T follicular helper cell (primary cell): ENCODE results near the gene LHX1.

ENCODE experiments used
- DNase-seq: peaks from one replicate; pipeline ENCODE4 v3.0.0-alpha.2; 2020; ENCODE audit warnings: low read depth

Gene LHX1

DNA sequence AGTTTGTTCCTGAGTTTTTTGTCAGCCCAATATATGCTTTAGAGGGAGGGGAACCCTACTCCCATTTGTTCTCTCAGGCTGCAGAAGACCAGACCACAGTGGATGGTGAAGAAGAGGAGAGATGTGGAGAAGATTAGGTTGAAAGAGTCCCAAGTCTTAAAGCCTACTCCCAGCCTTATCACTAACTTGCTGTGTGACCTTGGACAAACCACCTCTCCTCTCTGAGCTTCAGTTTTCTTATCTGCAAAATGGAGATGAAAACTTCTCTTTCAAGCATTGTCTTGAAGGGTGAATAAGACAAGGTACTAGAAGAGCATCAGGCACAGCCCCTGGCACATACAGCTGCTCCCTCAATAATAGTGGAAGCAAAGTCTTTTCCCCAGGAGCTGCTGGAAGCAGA is 15.1 kb upstream of the LHX1 start:
- no peak for DNase-seq

DNA sequence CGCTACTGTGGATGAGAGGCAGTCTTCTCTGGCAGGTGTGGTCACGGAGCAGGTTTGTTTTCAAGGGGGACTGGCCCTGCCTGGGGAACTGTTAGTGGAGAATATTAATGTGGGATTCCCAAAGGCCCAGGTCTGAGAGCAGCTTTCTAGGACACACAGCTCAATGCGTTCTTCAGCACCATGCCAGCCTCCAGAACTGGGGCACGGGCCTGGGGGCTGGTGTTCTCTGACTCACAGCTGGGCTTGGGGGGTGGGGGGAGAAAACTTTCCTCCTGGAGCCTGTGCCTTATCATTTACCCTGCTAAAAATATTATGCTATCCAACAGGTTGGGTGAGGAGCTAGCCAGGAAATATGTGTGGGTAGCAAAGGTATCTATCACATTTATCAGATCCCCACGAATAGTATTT is 13.5 kb upstream of the LHX1 start:
- DNase-seq = no peak

DNA sequence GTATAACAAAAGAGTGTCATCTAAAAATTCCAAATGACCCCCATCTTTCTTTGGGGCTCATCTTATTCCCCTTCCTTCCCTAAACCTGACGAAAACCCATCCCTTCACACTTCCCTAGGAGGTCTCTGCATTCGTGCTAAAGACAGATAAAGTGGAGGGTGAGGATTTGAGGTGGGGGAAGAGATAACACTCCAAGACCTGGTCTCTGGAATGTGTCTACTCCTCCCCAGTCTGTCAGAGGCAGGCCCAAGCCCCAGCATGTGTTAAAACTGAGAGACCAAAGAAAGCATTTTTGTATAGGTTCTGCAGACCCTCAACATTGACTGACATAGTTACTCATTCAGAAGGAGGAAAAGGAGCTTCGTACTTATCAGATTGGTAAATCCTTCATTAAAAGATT is 11.0 kb upstream of the LHX1 start:
- no peak for DNase-seq

DNA sequence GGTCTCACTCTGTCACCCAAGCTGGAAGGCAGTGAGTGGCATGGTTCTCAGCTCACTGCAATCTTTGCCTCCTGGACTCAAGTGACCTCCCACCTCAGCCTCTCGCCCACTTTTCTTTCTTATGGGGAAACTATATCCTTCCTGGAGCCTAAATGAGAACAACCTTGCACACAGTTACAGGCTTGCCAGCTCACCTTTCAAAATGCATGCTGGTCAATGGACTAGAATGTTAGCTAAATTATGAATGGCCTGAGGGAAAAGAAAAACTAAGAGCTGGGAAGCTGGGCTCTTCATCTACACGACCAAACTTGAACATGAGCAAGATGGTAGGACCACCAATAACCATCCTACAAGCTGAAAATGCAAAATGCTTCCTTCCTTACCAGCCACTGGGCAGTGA is 10.6 kb upstream of the LHX1 start:
- DNase-seq = no peak

DNA sequence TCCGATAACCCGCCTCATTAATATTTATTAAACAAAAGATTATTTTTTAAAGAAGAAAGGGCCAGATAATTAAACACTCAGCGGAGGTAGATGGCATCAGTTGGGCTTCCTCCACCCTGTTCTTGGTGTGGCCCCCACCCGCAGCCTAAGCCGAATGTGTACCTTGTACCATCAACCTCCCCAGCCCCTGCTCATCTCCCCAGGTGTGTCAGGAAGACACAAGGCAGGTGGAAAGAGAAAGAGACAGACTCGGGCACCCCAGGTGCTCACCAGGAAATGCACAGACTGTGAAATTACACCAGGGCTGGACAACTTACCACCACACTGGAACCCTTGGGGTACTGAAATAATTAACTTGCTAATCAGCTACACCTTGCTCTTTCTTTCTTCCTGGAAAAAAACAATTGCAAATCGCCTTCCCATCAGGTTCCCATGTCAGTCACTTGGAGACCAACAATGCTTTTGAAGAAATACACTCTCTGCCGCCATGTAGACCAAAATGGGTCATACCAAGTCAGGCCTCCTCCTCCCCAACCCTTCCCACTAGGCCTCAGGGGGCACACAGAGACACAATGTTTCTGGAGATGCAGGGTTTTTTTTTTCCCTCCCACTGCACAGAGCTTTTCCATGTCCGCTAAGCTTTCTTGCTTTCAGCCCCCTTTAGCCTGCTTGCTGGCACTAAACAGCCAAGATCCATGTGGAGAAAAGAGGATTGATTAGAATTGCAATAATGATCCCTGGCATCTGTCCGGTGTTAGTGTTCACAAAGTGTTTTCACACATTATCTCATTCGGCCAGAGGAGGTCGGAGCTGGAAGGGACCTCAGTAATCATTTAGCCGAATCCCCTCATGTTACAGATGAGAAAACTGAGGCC is 8.6 kb upstream of the LHX1 start:
- DNase-seq = no peak

DNA sequence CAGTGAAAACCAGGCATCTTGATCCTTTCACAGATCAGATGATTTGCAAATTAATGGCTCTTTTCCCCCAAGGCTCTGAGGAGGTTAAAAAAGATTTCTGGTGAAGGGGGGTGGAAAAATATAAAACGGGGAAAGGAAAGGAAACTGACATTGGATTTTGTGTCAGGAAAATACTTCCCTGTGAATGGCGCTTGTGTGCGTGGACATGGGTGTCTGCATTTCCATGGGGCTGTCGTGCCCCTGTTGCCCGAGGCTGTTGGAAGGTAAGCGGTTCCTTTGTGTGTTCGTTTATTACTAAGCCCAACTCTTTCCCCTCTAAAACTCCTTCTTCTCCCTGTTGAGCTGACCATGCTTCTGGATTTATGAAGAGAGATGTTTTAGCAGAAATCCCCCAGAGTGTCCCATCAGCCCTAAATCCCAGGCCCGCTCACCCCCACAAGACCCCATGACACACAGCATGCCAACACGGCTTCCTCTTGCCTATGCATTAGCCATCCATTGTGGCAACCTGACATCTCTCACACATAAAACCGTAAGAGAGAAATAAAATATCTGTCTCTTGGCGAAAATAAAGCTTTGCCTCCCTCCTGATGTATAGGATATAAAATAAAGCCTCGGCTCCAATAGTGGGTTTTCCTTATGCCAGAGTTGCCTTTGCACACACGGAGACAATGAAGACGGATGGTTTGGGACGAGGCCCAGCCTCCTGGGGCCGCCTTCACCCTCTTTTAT is 7.3 kb upstream of the LHX1 start:
- no peak for DNase-seq

DNA sequence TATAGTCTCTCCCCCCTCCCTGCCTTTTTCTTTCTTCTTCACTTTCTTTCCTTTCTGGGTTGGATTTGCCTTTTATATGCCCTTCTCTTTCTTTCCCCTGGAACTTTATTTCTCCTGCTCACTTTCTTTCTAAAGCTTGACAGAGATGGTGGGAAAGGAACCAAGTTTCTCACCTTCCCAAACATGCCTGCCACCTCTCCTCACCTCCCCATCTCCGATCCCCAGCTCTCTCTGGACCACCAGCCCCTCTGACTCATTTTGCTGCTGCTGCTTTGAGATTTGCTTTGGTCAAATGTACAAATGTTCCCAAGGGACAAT is 6.7 kb upstream of the LHX1 start:
- no peak for DNase-seq

DNA sequence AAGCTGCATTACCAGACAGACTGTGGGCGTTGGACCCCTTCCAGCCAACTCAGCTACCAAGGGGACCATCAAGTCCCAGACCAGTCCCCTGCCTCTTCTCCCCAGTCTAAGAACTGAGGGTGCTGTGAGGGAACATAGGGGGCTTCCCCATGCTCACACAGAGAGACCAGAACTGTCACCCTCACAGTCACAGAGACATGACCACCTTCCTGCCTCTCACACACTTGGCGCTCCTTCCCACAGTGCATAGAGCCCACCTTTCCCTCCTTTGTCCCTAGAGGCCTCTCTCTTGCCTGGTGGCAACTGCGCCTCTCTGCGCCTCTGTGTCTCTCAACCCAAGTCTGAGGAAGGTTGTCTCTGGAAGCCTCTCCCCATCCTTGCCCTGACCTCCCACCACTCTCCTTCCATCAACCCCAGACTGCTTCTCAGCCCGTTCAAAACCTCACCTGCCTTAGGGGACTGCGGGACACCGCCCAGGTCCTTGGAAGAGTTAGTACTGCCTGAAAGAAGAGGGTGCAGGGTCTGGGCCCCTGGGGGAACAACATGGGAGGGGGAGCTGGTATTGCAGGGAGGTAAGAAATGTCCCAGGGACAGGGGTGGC is 6.1 kb upstream of the LHX1 start:
- DNase-seq = no peak

DNA sequence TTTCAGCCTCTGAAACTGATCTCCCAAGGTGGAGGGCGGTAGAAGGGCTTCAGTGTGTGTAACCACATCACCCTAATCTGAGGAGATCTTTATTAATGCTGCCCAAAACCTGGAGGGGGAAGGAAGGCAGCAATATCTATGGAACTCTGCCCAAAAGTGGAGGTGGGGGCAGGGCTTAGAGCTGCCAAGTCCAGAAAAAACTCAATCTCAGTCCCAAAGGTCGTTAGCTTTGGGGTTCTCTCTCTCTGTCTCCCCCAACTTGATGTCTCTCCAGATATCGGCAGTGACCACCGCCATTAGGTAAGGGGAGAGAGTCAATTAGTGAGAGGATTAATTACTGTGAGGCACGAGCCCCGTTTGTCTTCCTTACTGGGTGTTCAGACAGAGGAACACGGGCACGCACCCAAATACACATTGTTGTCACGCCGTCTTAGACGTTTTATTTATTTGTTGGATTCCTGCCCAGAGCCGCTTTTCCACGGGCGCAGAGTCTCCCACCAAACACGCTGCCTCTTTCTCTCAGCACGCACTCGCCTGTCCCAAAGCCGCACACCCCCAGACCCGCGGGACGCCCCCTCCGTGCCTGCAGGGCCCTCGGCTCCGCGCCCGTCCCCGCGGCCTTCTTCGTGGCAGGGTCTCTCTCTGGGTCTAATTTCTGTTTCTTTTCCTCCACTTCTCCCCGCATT is 5.4 kb upstream of the LHX1 start:
- DNase-seq = no peak

DNA sequence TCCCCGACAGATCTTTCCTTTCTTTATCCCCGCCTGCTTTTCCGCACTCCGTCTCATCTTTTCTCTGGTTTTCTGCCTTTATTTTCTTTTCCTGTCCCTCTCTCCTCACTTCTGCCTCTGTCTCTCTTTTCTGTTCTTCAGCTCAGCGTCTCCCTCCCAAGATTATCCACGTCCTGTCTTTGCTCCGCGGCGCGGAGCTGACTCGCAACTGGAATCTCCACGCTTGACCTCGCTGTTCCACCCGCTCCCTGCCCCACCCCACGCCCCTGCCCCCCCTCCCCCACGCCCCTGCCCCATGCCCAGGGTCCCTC is 4.9 kb upstream of the LHX1 start:
- DNase-seq = no peak

DNA sequence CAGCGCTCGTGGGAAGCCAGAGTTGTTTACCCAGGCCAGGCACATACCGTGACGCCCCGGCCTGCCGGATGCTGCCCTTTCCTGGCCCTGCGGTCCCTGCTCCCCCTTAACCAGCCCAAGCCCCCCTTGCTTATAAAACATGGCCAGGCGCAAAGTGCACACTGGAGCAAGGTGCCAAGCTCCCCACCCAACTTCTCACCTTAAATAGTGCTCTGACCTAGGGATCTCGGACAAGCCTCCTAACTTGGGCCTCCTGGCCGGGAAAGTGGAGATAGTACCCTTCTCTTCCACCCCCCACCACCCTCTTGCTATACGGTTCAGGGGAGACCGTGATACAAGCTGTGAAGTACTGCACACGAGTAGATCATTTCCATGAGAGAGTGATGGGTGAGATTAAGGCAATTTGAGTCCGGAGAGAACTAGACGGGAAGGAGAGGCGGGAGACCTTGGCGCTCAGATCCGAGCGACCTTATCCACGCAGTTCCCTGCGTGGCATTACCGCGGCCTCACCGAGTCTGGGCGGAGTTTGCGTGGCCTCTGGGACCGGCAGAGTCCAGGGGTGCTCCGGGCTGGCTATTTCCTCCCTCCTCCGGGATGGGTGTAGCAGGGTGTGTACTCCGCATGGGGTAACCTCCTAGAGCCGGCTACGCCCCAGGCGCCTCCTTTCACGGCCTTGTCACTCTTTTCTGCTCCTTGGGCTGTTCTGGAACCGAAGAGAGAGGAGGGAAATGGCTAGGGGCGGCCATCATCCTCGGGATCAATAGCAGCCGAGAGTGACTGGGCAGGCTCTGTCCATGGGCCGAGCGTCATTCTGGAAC is 4.4 kb upstream of the LHX1 start:
- no peak for DNase-seq

DNA sequence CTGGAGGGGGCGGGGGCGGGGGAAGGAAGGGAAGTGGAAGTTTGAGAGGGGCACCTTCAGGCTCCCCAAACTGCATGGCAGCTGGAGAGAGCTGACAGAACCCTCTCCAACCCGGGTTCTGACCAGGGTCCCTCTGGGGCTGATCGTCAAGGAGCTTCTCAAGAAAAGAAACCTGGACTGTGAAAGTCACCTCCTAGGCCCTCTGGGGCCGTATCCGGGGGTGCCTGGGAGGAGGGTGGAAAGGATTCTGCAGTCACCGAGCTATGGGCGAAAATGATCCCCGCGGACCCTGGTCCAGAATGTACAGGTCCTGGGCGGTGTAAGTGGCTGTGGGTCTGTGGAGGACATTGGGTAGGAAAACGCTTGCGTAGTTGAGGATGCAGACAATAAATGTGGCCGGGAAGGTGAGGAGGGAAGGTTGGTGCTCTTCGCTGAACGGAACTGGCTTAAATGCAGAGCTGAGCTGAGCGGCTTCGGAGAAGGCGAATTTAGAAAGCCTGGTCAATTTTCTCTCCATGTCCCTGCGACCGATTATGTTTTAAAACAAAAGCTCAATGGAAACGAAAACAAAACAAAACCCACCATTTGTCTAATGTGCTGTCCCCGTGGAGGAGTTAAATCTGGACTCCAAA is 3.6 kb upstream of the LHX1 start:
- no peak for DNase-seq

DNA sequence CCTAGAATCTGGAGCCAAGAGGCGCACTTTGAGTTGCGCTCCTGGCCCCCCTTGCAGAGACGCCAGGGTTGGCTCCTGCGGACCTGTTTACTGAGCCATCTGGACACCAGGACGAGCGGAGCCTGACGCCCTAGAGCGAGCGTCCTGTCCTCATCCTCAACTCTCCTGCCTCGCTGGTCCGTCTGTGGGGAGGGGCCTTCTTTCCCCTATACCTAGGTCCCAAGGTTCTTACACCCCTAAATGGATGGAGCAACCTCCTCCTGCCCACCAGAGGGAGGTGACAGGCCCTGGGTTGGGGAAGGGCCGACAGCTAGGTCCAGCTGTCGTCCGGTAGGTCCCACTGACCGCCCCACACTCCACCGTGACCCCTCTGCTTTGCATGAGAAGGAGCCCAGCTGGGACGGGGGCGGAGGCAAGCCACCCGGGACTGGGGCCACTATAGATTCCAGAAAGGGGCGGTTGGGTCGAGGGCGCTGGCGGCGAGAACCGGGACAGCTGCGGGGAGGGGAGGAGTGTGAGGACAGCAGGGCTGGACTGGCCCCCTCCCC is 3.1 kb upstream of the LHX1 start:
- DNase-seq = no peak

DNA sequence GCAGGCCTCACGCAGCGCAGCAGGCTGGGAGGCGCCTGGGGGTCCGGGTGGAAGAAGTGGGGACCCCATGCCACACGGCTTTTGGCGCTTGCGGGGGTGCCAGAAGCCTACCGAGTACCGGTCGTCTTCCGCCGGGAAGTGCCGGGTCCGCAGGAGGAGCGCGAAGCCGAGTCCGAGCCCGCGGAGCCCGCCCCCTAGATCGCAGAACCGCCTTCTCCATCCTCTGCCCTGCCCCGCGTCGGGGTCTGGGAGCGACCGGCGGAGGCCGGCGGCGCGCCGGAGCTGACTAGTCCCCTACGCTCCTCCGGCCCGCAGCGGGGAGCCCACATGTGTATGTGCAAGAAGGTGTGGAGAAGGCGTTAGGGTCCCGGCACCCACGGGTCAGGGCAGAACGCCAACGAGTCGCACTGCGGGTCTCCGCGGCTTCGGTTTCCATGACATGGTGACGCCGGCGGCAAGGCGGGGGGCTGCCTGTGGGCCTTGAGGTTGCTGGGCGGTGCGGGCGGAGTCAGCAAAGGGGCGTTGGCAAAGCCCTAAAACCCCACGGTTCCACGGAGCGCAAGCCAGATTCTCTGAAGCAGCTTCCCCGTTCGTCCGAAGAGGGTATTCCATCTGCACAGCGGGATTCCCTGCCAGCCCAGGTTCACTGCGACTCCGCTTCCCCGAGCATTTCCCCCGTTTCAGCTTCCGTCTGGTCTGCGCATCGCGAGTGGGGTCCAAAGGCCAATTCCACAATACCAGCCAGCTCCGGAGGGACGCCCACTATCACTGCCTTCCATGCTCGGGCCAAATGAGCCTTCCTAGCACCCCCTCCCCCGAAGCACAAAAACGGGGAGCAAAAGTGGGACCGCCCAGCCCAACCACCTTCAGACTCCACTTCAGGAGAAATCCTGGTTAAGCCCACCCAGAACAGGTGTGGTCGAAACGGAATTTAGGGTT is 2.3 kb upstream of the LHX1 start:
- DNase-seq = no peak

DNA sequence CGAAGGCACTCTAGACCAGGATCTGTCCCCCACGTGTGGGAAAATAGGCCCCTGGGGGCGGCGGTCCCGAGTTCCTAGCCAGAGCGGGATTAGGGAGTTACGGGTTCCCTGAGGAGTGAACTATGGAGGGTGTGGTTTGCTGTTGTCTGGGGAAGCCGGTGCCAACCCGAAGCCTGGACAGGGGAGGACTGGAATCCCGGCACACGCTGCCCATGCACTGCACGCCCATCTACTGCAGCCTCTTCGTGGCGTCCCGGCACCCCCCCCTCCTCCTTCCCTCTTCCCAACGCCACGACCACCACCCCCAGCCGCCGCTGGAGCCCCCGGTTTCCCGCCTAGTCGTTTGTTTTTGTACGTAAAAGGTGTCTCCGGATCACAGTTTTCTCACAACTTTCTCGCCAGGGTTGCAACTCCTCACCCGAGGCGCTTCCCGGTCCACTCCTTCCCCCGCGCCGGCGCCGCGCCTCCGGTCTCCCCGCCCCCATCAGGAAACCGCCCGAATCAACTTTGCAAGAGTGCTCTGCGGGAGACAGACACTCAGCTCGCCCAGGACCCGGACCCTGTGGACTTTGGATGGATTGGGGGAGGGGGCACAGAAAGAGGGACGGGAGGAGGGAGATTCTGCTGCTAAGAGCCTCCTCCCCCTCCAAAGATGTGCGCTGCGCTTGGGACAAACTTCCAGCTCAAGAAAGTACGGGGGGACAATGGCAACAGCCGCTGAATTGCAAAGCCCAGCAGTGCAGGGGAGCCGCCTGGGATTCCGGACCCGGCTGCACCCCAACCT is 1.4 kb upstream of the LHX1 start:
- DNase-seq = no peak

DNA sequence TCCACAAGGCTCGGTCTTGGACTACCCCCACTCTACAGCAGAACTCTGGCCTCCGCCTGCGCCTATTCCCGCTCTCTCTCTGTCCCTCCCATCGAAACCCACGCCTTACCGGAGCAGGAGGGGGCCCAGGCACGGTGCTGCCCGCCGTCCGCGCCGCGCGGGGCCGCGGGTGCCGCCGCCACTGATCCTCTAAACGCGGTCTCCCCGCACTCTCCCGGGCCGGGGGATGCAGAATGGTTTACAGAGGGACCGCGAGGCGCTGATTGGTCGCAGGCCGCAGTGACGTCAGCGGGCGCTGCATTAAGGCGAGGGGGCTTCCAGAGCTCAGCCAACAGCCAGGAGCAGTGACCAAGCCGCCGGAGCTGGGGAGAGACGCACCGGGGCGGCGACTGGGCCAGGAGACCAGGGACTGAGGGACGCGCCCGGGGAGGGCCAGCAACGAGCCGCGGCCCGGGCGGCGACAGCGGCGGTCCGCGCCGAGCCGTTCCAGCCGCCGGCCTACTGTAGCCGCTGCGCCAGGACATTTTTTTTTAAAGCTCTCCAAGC is 747 bp upstream of the LHX1 start:
- DNase-seq = no peak

DNA sequence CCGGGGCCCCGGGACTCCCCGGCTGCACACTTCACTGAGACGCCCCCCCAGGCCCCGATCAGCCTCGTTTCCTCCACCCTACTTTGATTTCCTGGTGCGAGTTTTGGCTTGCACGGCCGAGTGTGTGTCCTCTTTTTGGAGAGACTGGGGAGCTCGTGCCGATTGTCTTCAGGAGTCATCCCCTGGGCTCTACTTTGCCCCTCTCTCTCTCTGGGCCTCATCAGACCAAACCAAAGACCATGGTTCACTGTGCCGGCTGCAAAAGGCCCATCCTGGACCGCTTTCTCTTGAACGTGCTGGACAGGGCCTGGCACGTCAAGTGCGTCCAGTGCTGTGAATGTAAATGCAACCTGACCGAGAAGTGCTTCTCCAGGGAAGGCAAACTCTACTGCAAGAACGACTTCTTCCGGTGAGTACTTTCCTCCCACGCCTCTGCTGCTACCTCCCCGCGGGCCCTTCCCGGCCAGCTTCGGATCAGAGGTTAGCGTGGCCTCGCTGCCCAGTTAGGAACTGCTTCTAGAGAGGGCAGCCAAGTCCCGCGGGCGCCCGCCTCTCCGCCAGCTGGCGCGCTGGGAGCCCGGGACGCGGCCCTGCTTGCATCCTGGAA is 787 bp downstream of the LHX1 start:
- DNase-seq = no peak

DNA sequence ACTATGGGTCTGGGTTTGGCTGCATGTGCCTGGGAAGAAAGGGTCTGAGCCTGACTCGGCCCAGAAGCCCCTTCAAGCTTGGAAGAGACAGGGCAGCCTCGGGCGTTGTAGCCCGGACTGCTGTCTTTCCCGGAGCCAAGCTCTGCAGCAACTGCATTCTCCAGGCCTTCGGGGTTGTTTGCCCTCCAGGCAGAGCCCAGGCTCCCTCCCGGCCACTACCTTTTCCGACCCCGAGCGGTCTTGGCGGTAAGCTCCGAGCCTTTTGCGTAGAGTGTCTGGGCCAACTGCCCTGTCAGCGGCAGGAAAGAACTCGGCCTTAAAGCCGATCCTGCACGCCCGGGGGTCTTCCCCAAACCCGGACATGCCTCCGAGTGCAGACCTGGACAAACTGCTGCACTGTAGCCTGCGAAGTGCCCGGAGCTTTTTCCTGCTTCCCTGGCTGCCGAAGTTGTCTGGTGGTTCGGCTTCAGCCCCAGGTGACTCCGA is 1.3 kb downstream of the LHX1 start:
- no peak for DNase-seq
